Measurements from ENCODE around the gene TMEM108.

DNA sequence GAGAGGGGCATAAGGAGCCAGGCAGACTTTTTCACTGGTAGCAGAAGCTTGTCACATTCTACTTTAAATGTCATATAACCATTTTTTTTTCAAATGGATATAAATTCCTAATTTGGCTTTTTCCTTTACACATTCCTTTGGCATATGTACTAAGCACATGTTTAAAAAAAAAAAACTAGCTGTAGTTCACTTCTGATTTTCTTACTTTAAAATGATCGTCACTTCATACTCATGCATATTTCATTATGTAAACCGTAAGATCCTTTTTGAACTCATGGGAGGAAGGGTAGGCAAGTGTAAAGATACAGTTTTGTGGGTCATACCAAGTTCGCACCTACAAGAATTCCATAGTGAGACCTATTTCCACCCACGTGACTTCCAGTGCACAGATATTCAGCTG lies 316.5 kb downstream of the TMEM108 start:
- TF ChIP-seq POLR2A (IDR thresholded peaks at IDR 0.05; ENCODE audit: low read depth, low read length) = no peak
- TF ChIP-seq POLR2AphosphoS5 (IDR thresholded peaks at IDR 0.05; ENCODE audit: low read depth, low read length) = no peak
- no peak for TF ChIP-seq TAF1 (IDR thresholded peaks at IDR 0.05; ENCODE audit: low read depth, low read length)
